Caco-2 (cell line): ENCODE results near the gene ST8SIA2. TPM values are rescaled to one million over a fixed set of nuclear protein-coding genes. Genes with fewer than 3 reads are reported as not detected.
"Not testable (repeated sequence)": the region's sequence is repeated elsewhere in the genome, so short reads cannot be mapped to it uniquely, and the experiment has no call there.

Experiments used
- BruUV-seq: library from RNA; stranded (reverse); fragments of 400-500 nt; replicated peaks from 2 replicates; lab custom pipeline; 2021; lab: Mats Ljungman, UMichigan
- CTCF ChIA-PET: fragments of 300-600 bp; sonication (Branson Sonifier 250); formaldehyde crosslinking; loops from one replicate; lab custom pipeline; 2022; ENCODE audit warnings: antibody characterized with exemption; lab: Charles Lee
- POLR2A ChIA-PET: fragments of 300-600 bp; sonication (Branson Sonifier 250); formaldehyde crosslinking; loops from one replicate; lab custom pipeline; 2022; ENCODE audit warnings: antibody characterized with exemption; lab: Charles Lee
- DNase-seq, 2 experiments: peaks; one replicate each; pipeline versions ENCODE4 v3.0.0 to v3.0.0-alpha.2; 2020 to 2022
- H3K27me3 ChIP-seq: replicated peaks from 2 replicates; pipeline ENCODE4 v1.6.0; 2011; ENCODE audit warnings: low read length; ENCODE audit not compliant: control insufficient read depth, insufficient read depth
- H3K36me3 ChIP-seq: 2 replicates; pipeline ENCODE4 v1.5.1; 2011; ENCODE audit warnings: low read length; ENCODE audit not compliant: control insufficient read depth, insufficient read depth
- H3K4me1 ChIP-seq: fragments of 250-450 bp; sonication (Bioruptor Pico); 2 replicates; pipeline ENCODE4 v1.5.1; 2020; ENCODE audit warnings: mild to moderate bottlenecking
- H3K4me3 ChIP-seq: 2 replicates; pipeline ENCODE4 v1.5.1; 2011; ENCODE audit warnings: low read depth, mild to moderate bottlenecking, control low read depth, low read length
- H3K9me3 ChIP-seq: fragments of 250-450 bp; sonication (Bioruptor Pico); 2 replicates; pipeline ENCODE4 v1.5.1; 2020; ENCODE audit warnings: mild to moderate bottlenecking, moderate library complexity
- H3K27ac Mint-ChIP-seq: one replicate; pipeline ENCODE4 v1.8.0; 2022; ENCODE audit warnings: mixed read lengths; ENCODE audit not compliant: unreplicated experiment
- H3K27me3 Mint-ChIP-seq: one replicate; pipeline ENCODE4 v1.8.0; 2022; ENCODE audit warnings: mixed read lengths; ENCODE audit not compliant: insufficient read depth, unreplicated experiment
- H3K36me3 Mint-ChIP-seq: one replicate; pipeline ENCODE4 v1.8.0; 2022; ENCODE audit warnings: mild to moderate bottlenecking, mixed read lengths; ENCODE audit not compliant: insufficient read depth, unreplicated experiment
- H3K4me1 Mint-ChIP-seq: one replicate; pipeline ENCODE4 v1.8.0; 2022; ENCODE audit warnings: low read depth, mixed read lengths; ENCODE audit not compliant: unreplicated experiment
- H3K4me3 Mint-ChIP-seq: one replicate; pipeline ENCODE4 v1.8.0; 2022; ENCODE audit warnings: mild to moderate bottlenecking, moderate library complexity, mixed read lengths; ENCODE audit not compliant: unreplicated experiment
- H3K9me3 Mint-ChIP-seq: one replicate; pipeline ENCODE4 v1.8.0; 2022; ENCODE audit warnings: mixed read lengths; ENCODE audit not compliant: unreplicated experiment
- CTCF ChIP-seq, 2 experiments: fragments of 200-600 bp in 1 of 2; IDR thresholded peaks; 1 replicate in 1 of 2; 2 replicates in 1 of 2; pipeline versions ENCODE4 v1.5.1 to v1.8.0; 2011 to 2022; ENCODE audit warnings: antibody characterized with exemption in 1 of 2, control low read depth in 1 of 2, inconsistent platforms in 1 of 2, low read depth in 1 of 2, low read length in 1 of 2, mild to moderate bottlenecking in 1 of 2, moderate library complexity in 1 of 2; ENCODE audit not compliant: insufficient read depth in 1 of 2, severe bottlenecking in 1 of 2, unreplicated experiment in 1 of 2
- intact Hi-C: fragments of 100-400 bp; cut with micrococcal nuclease; formaldehyde crosslinking; loops from one replicate; pipeline ENCODE4 v1.10.0; 2022; ENCODE audit not compliant: unreplicated experiment
- total RNA-seq: library from RNA; stranded (reverse); gene quantifications from 2 replicates; pipeline ENCODE4 v1.2.3, GENCODE V29; 2022

The ST8SIA2 gene
- total RNA-seq, 1 experiment from 2014 or later, result not detected

GRCh38 chr15:92471288-92471687, 77.6 kb downstream of the ST8SIA2 start:
- no peak overlapping the region for H3K4me3 ChIP-seq
- ChIA-PET CTCF (no interaction called here), POLR2A (no interaction called here)
- no TSS peak for BruUV-seq
- no peaks in the 10 kb centered on the region for H3K9me3 ChIP-seq
- Mint-ChIP-seq H3K9me3 (no peaks in the 10 kb centered on the region), H3K4me3 (no peak overlapping the region), H3K4me1 (no peaks in the 10 kb centered on the region), H3K27me3 (peaks cover 25% of the 10 kb centered on the region), H3K27ac (no peak overlapping the region), H3K36me3 (no peaks in the 10 kb centered on the region)
- intact Hi-C loops, result no loop called here
- H3K4me1 ChIP-seq, result no peaks in the 10 kb centered on the region
- no peaks in the 10 kb centered on the region for H3K36me3 ChIP-seq
- DNase-seq, result no peak
- no peaks in the 10 kb centered on the region; the same call in none of the 2 replicates for H3K27me3 ChIP-seq
- no peak for TF ChIP-seq CTCF (IDR thresholded peaks at IDR 0.05; ENCODE audit: insufficient read depth in 1 of 2, low read depth in 1 of 2, low read length in 1 of 2, severe bottlenecking in 1 of 2, unreplicated experiment in 1 of 2)

- H3K27ac Mint-ChIP-seq, result no peak overlapping the region
- no peaks in the 10 kb centered on the region for H3K9me3 Mint-ChIP-seq
- Histone ChIP-seq H3K9me3 (no peaks in the 10 kb centered on the region), H3K4me1 (no peaks in the 10 kb centered on the region), H3K36me3 (no peaks in the 10 kb centered on the region), H3K4me3 (no peak overlapping the region), H3K27me3 (no peaks in the 10 kb centered on the region; the same call in none of the 2 replicates)
- DNase-seq, result no peak
- ChIA-PET POLR2A (interaction anchor here (0.7 kb wide), 1 partner anchor 12 kb away, joined by 5 read pairs; no protein-coding TSS in a partner anchor), CTCF (no interaction called here)
- BruUV-seq, result no TSS peak
- TF ChIP-seq CTCF (IDR thresholded peaks at IDR 0.05; ENCODE audit: insufficient read depth in 1 of 2, low read depth in 1 of 2, low read length in 1 of 2, severe bottlenecking in 1 of 2, unreplicated experiment in 1 of 2), result no peak
- H3K36me3 Mint-ChIP-seq, result no peaks in the 10 kb centered on the region
- H3K4me1 Mint-ChIP-seq, result no peaks in the 10 kb centered on the region
- peaks cover 19% of the 10 kb centered on the region for H3K27me3 Mint-ChIP-seq
- H3K4me3 Mint-ChIP-seq, result no peak overlapping the region
- intact Hi-C loops, result no loop called here
Observed at GRCh38 chr15:92473756-92474155, 80.1 kb downstream of the ST8SIA2 start.

GRCh38 chr15:92479730-92480129, 86.0 kb downstream of the ST8SIA2 start:
- H3K4me3 ChIP-seq, H3K27ac Mint-ChIP-seq, CTCF ChIA-PET, POLR2A ChIA-PET, H3K36me3 Mint-ChIP-seq, H3K36me3 ChIP-seq, H3K9me3 ChIP-seq, DNase-seq, H3K4me1 ChIP-seq, H3K27me3 ChIP-seq, H3K4me1 Mint-ChIP-seq, BruUV-seq, intact Hi-C loops, H3K9me3 Mint-ChIP-seq, H3K4me3 Mint-ChIP-seq: not testable (repeated sequence)
- peaks cover 19% of the 10 kb centered on the region for H3K27me3 Mint-ChIP-seq
